GM18498 (cell line): Measurements from ENCODE around the gene DOK5.

Source experiments
- ATAC-seq: cut with Tn5 transposase; IDR thresholded peaks from one replicate; pipeline ENCODE4 v1.9.1; 2021; ENCODE audit warnings: mild to moderate bottlenecking, moderate library complexity; ENCODE audit not compliant: unreplicated experiment

The DOK5 gene

DNA sequence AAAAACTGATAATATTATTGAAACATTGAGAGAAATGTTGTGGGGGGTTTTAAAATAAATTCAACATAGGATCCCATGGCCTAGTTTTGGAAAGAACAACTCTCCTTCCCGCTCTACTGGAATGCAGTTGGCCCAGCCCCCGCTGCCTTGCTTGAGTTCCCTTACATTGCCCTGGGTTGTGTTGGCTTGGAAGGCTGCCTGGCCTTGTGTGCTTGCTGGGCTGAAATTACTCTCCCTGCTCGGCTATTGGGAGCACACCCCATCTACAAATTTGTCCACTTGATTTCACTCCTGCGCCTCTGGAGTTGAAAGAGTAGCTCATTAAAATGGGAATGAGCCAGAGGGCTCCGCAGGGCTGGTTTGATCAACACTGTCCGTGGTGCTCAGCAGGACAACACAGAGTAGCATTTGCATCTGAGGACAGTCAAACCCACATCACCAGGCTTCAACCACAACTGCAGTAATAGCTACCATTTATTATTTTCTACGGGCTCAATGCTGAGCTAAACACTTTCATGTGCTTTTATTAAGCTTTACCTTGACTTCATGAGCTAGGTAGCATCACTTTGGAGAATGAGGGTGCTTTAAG lies 35.2 kb downstream of the DOK5 start:
- ATAC-seq, result no peak

DNA sequence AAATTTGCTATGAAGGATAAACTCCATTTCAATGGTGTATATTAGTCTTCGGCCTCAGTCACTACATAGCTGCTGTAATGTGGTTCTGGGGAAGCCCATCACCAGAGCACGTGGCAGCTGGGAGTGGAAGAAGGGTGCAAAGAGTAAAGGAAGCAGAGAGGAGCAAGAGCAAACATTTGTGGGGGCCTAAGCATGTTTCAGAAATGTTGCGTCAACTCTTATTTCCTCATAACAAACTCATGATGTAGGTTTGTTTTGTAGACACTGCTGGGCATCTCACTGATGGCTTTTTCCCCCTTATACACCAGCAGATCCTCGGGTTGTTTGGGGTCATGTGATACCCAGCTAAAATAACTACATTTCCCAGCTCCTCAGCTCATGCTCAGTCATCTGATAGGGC lies 37.3 kb downstream of the DOK5 start:
- no peak for ATAC-seq

- no peak for ATAC-seq
Measured at GRCh38 chr20:54514028-54514607, 38.7 kb downstream of the DOK5 start.

GRCh38 chr20:54515793-54516628 lies 40.6 kb downstream of the DOK5 start:
- ATAC-seq, result no peak

GRCh38 chr20:54517241-54517975 lies 42.0 kb downstream of the DOK5 start:
- no peak for ATAC-seq

- ATAC-seq, result no peak
Measured at GRCh38 chr20:54524849-54525248, 49.5 kb downstream of the DOK5 start.

GRCh38 chr20:54525916-54526590 lies 50.7 kb downstream of the DOK5 start:
- no peak for ATAC-seq

DNA sequence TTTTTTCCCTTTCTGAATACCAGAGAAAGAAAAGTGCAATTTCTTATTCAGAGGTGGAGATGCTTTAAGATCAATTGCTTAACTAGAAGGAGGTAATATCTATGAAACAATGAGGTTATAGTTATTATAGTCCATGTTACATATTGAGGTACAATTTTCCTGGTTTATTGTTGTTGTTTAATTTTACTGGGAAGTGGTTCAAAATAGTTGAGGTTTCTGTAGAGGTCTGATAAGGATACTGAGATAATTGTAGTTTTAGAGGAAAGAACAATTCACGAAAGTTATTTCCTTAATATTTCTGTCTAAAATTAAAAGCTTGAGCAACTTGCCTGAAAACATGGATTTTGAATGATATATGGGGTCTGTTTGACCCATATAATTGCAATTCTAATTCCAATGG lies 51.4 kb downstream of the DOK5 start:
- no peak for ATAC-seq

- no peak for ATAC-seq
Measured at GRCh38 chr20:54532573-54532972, 57.2 kb downstream of the DOK5 start.

GRCh38 chr20:54534101-54534500 lies 58.7 kb downstream of the DOK5 start:
- no peak for ATAC-seq

DNA sequence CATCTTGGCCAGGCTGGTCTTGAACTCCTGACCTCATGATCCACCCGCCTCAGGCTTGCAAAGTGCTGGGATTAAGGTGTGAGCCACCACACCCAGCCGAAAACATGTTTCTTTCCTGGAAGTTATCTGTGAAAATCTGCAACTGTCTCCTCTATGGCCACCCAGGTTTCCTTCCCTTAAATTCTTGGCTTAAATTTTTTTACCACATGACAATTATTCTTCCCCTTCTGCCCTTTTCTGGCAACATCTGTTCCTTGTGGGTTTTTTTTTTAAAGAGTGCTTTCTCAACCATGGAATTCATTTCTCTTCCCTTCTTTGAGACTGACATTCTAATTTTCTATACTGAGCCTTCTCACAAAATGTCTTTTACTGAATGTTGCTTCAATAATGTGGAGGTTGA lies 59.6 kb downstream of the DOK5 start:
- no peak for ATAC-seq

GRCh38 chr20:54535746-54536145 lies 60.4 kb downstream of the DOK5 start:
- ATAC-seq, result no peak

DNA sequence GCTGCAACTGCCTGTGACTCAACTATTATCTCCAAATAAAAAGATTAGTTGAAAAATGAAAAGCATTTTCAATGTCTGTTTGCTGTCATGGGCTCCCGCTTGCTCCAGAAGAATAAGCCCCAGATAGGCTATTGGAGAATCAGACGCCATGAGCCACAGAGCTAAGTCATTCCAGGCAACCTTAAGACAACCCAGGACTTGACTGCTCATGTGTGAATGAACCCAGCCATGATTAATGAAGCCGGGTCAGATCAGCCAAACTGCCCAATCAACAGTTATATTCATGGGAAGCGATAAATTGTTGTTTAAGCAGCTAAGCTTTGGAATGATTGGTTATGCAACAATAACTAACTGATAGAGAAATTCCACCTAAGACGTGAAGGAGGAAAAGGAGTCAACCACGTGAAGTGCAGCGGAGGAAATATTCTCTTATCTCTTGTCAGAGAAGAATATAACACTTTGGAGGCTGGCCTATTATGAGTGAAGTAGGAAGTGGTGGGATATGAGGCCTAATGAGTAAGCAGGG lies 64.2 kb downstream of the DOK5 start:
- ATAC-seq, result no peak

GRCh38 chr20:54543369-54543768 lies 68.0 kb downstream of the DOK5 start:
- ATAC-seq, result no peak

- ATAC-seq, result no peak
Measured at GRCh38 chr20:54545676-54546358, 70.4 kb downstream of the DOK5 start.

DNA sequence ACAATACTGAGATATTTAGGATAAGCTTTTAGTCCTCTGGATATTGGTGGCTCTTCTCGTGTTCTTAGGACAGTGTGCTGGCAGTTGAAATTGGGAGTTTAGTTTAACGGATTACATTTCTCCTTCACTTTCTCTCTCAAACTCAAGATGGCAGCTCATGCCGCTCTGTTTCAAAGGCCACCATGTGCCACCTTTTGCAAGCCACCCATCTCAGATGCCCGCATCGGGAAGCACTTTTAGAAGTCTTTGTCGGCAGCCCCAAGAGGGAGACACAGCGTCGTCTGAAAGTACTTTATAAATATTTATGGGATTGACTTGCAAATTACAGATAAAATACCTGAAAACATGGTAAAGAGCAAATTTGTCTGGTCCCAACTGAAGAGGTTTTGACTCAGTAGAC lies 73.5 kb downstream of the DOK5 start:
- no peak for ATAC-seq

GRCh38 chr20:54549658-54550326 lies 74.4 kb downstream of the DOK5 start:
- ATAC-seq, result no peak

DNA sequence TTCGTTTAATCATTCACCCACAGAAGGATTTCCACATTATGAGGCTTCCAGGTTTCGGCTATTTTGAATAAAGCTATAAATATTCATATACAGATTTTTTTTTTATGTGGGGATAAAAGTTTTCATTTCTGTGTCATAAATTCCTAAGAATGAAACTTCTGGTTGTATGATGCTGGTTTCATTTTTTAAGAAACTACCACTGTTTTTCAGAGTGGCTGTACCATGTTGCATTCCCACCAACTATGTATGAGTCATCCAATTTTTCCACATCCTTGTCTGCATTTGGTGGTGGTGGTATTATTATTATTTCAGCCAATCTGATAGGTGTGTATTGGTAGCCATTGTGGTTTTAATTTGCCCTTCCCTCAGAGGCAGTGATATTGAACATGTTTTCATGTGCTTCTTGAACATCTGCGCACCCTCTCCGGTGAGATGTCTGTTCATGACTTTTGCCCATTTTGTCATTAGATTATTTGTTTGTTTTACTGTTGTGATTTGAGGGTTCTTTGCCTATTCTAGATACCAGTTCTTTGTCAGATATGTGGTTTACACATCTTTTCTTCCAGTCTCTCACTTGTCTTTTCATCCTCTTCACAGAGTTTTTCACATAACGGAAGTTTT lies 75.5 kb downstream of the DOK5 start:
- no peak for ATAC-seq

DNA sequence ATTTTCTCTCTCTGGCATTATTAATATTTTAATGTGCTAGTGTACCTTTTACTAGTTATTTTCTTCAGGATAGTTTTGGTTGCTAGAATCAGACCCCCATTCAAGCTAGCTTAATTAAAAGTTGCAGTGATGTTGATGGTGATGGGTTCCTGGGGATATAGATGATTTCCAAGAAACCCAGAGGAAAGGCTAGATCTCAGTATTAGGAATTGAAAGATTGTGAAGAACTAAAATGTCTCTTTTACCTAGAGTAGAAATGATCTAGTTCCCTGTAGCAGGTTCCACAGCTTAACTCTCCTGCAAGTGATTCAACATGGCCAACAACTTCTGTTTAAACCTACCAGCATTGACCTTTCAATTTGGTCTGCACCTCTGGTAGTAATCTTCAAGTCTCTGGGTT lies 78.6 kb downstream of the DOK5 start:
- ATAC-seq, result no peak
